Thyroid gland (tissue), 4 donors: ENCODE results near the gene NYNRIN. TPM values are rescaled to one million over a fixed set of nuclear protein-coding genes. Genes with fewer than 3 reads are reported as not detected.

Source experiments
- DNase-seq, 2 donors: peaks; one replicate each; pipeline ENCODE4 v3.0.0-alpha.2; 2019
- H3K27ac ChIP-seq, 3 donors: fragments of 200-600 bp; sonication (generic); 1 replicate in 2 of 3; 2 replicates in 1 of 3; pipeline ENCODE4 v1.5.1; 2016 to 2019; ENCODE audit warnings: mild to moderate bottlenecking in 1 of 3, moderate library complexity in 1 of 3
- H3K27me3 ChIP-seq: fragments of 200-600 bp; sonication (generic); one replicate; pipeline ENCODE4 v1.5.1; 2019
- H3K36me3 ChIP-seq, 2 donors: fragments of 200-600 bp; sonication (generic); one replicate each; pipeline ENCODE4 v1.5.1; 2016 to 2019
- H3K4me1 ChIP-seq, 2 donors: fragments of 200-600 bp; sonication (generic); one replicate each; pipeline ENCODE4 v1.5.1; 2017 to 2019
- H3K4me3 ChIP-seq, 3 donors: fragments of 200-600 bp; sonication (generic); replicated peaks in 1 of 3; 1 replicate in 2 of 3; 2 replicates in 1 of 3; pipeline ENCODE4 v1.5.1; 2016; ENCODE audit warnings: mild to moderate bottlenecking in 1 of 3
- H3K9me3 ChIP-seq: fragments of 200-600 bp; sonication (generic); one replicate; pipeline ENCODE4 v1.5.1; 2017
- POLR2A ChIP-seq, 2 donors: fragments of 450-650 bp; IDR thresholded peaks; one replicate each; pipeline ENCODE4 v1.6.1; 2017; ENCODE audit warnings: antibody characterized with exemption in 2 of 2, mild to moderate bottlenecking in 2 of 2, moderate library complexity in 1 of 2
- WGBS, 2 donors: methylation state at CpG; one replicate each; pipeline ENCODE4 v1.1.5; 2017; 5-methylcytosine and 5-hydroxymethylcytosine counted together
- intact Hi-C: fragments of 100-400 bp; cut with DNase I; formaldehyde crosslinking; loops from one replicate; pipeline ENCODE4 v1.15.1; 2023
- total RNA-seq, 4 donors: library from RNA; depleted of rRNA; stranded (reverse); fragments of >200 nt; gene quantifications; one replicate each; pipeline ENCODE4 v1.2.3, GENCODE V29; 2016
- TF ChIP-seq, protein P1 (sequence below), 6 experiments: fragments of 200-600 bp in 3 of 6; fragments of 450-650 bp in 3 of 6; sonication (generic) in 3 of 6; IDR thresholded peaks; one replicate each; pipeline ENCODE4 v1.5.1; 2016 to 2019; ENCODE audit warnings: antibody characterized with exemption in 6 of 6, mild to moderate bottlenecking in 2 of 6, inconsistent platforms in 1 of 6, moderate library complexity in 1 of 6

NYNRIN gene
- total RNA-seq, 4 donors from 2014 or later = 11.7 to 19.9 (median 12.3) TPM

DNA sequence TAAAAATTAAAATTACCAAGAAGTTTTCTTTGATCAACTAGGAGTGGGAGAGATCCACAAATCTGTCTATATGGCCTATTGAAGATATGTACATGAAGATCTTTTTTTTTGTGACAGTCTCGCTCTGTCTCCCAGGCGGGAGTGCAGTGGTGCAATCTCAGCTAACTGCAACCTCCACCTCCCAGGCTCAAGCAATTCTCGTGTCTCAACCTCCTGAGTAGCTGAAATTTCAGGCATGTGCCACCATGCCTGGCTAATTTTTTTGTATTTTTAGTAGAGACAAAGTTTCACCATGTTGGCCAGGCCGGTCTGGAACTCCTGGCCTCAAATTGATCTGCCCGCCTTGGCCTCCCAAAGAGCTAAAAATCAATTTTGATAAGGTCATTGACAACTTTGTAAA lies 35.4 kb upstream of the NYNRIN start:
- TF ChIP-seq, protein P1, sequence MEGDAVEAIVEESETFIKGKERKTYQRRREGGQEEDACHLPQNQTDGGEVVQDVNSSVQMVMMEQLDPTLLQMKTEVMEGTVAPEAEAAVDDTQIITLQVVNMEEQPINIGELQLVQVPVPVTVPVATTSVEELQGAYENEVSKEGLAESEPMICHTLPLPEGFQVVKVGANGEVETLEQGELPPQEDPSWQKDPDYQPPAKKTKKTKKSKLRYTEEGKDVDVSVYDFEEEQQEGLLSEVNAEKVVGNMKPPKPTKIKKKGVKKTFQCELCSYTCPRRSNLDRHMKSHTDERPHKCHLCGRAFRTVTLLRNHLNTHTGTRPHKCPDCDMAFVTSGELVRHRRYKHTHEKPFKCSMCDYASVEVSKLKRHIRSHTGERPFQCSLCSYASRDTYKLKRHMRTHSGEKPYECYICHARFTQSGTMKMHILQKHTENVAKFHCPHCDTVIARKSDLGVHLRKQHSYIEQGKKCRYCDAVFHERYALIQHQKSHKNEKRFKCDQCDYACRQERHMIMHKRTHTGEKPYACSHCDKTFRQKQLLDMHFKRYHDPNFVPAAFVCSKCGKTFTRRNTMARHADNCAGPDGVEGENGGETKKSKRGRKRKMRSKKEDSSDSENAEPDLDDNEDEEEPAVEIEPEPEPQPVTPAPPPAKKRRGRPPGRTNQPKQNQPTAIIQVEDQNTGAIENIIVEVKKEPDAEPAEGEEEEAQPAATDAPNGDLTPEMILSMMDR (IDR thresholded peaks at IDR 0.05) = no peak
- TF ChIP-seq POLR2A (IDR thresholded peaks at IDR 0.05) = no peak
- intact Hi-C loops = no loop called here

DNA sequence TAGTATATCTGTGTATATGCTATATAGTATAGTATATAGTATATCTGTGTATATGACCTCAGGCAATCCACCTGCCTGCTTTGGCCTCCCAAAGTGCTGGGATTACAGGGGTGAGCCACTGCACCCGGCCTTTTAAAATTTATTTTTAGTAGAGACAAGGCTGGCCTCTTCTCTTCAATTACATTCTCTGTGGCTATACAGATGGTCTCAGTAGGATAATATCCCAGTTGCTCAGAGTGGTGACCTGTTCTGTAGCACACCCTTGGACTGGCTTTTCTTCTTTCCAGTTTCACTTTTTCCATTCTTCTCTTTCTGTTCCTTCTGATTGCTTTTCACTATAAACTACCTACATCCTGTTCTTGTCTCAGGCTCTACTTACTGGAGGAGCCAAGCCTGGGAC lies 34.0 kb upstream of the NYNRIN start:
- Histone ChIP-seq H3K9me3 (no peaks in the 10 kb centered on the region), H3K36me3 (no peaks in the 10 kb centered on the region), H3K4me1 (peaks cover 15 to 17% of the 10 kb centered on the region in 2 donors), H3K4me3 (no peak overlapping the region), H3K27me3 (no peaks in the 10 kb centered on the region), H3K27ac (peak overlapping the region in 2 of 3 donors; percentile 94 to 96)
- WGBS, 2 donors = 67 to 76% methylated on average over 1 of the region's 1 CpG
- intact Hi-C loops = loop anchor here (5.0 kb wide), 1 partner anchor 33 kb away; no protein-coding TSS in a partner anchor
- TF ChIP-seq POLR2A (IDR thresholded peaks at IDR 0.05) = no peak
- TF ChIP-seq, protein P1 (IDR thresholded peaks at IDR 0.05) = no peak
- DNase-seq = no peak

More for the DNA sequence above, 35.4 kb upstream of the NYNRIN start:
- no peak for DNase-seq
- no peaks in the 10 kb centered on the region for H3K27me3 ChIP-seq
- no peak overlapping the region for H3K27ac ChIP-seq
- H3K4me3 ChIP-seq = no peak overlapping the region
- H3K36me3 ChIP-seq = no peaks in the 10 kb centered on the region
- no peaks in the 10 kb centered on the region for H3K9me3 ChIP-seq
- peaks cover 15 to 17% of the 10 kb centered on the region in 2 donors for H3K4me1 ChIP-seq
- WGBS, 2 donors = 91 to 93% methylated on average over 5 of the region's 5 CpGs

DNA sequence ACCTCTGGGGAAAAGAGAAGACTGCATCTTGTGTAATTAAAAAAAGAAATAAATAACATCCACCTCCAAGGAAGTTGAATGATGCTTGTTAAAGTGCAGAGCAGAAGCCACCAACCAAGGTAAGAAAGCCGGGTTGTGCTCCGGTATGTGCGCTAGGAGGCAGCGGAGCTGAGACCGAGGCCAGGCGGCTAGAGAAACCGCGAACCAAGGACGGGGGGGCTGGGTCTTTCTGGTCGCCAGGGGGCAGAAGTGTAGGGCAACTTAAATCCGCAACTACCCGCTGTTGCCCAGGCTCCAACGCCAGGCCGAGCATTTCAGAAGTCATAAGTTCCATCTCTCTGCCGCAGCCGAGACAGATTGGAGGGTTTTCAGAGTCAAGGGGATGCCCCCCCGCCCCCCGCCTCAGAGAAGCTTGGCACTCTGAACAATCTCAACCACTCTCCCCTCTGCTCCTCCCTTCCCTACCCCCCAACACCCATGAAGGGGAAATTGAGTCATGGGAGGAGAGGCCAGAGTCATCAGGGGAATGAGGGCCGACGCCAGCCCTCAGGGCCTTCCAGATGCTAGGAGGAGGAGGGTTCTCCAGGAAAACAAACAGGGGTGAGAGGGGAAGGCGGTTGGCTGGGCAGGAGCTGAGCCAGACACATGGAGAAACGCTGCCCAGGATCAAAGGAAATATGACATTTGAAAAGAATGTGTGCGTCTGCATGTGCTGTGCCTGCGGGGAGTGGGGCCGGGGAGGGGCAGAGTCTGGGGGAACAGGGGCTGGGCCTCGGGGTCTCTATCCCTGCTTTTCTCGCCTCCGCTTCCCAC lies 33.0 kb upstream of the NYNRIN start:
- no peaks in the 10 kb centered on the region for H3K36me3 ChIP-seq
- H3K4me3 ChIP-seq = peak overlapping the region in 2 of 3 donors; percentile 15 to 80
- H3K27ac ChIP-seq = peak overlapping the region; percentile 94 to 96 (median 95)
- 3% methylated on average over 28 of the region's 28 CpGs for WGBS, 2 donors
- intact Hi-C loops = loop anchor here (2.0 to 5.0 kb wide), 2 partner anchors 34 to 65 kb away; no protein-coding TSS in a partner anchor
- no peaks in the 10 kb centered on the region for H3K27me3 ChIP-seq
- no peaks in the 10 kb centered on the region for H3K9me3 ChIP-seq
- DNase-seq = peak; percentile 86 to 87
- TF ChIP-seq, protein P1 (IDR thresholded peaks at IDR 0.05) = peak; percentile 70 to 95 (median 86)
- peak in 1 of 2 donors; percentile 31 for TF ChIP-seq POLR2A (IDR thresholded peaks at IDR 0.05)
- H3K4me1 ChIP-seq = peaks cover 17 to 19% of the 10 kb centered on the region in 2 donors

DNA sequence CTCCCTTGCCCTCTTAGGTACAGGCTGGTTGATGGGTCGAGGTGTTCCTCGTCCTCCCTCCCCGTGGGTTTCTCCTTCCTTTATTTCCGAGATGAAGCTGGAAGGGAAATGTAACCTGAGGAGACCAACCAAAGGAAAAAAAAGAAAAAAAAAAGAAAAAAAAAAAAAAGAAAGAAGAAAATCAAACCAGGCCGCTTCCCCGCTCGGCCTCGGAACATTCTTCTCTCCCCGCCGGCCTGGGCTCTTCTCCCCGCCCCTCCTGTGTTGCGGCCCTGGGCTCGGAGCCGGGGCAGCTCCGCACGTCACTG lies 32.4 kb upstream of the NYNRIN start:
- H3K4me1 ChIP-seq = peaks cover 17 to 19% of the 10 kb centered on the region in 2 donors
- intact Hi-C loops = loop anchor here (2.0 to 5.0 kb wide), 2 partner anchors 34 to 64 kb away; no protein-coding TSS in a partner anchor
- 1 to 2% methylated on average over 16 of the region's 16 CpGs for WGBS, 2 donors
- TF ChIP-seq, protein P1 (IDR thresholded peaks at IDR 0.05) = no peak
- TF ChIP-seq POLR2A (IDR thresholded peaks at IDR 0.05) = peak in 1 of 2 donors; percentile 75
- peak overlapping the region in 2 of 3 donors; percentile 15 to 80 for H3K4me3 ChIP-seq
- H3K27ac ChIP-seq = peak overlapping the region; percentile 94 to 96 (median 95)
- H3K27me3 ChIP-seq = no peaks in the 10 kb centered on the region
- no peak for DNase-seq
- no peaks in the 10 kb centered on the region for H3K36me3 ChIP-seq
- H3K9me3 ChIP-seq = no peaks in the 10 kb centered on the region
